Head of caudate nucleus (tissue), 42 donors: Measurements from ENCODE around the gene STX7.

Experiments used
- DNase-seq, 42 donors: peaks; one replicate each; pipeline versions ENCODE4 v3.0.0 to v3.0.0-alpha.2; 2020 to 2021; ENCODE audit warnings: mixed read lengths in 7 of 42
- intact Hi-C: fragments of 100-400 bp; cut with DNase I; formaldehyde crosslinking; loops from one replicate; pipeline ENCODE4 v1.15.0; 2022

Gene STX7

GRCh38 chr6:132399376-132400074, 113.4 kb downstream of the STX7 start:
- intact Hi-C loops: no loop called here
- no peak for DNase-seq
